GM19395 (cell line): ENCODE data around the gene CARNS1.
A peak's percentile ranks its signal among the peaks of the same experiment; 100 is the strongest.
"Not testable (repeated sequence)": the region's sequence is repeated elsewhere in the genome, so short reads cannot be mapped to it uniquely, and the experiment has no call there.

Experiments used
- ATAC-seq: cut with Tn5 transposase; IDR thresholded peaks from one replicate; pipeline ENCODE4 v1.9.1; 2021; ENCODE audit warnings: mild to moderate bottlenecking, moderate library complexity; ENCODE audit not compliant: unreplicated experiment

The CARNS1 gene

GRCh38 chr11:67423891-67424613, 8.6 kb downstream of the CARNS1 start:
- no peak for ATAC-seq

GRCh38 chr11:67427364-67427859, 11.9 kb downstream of the CARNS1 start:
- ATAC-seq: not testable (repeated sequence)

DNA sequence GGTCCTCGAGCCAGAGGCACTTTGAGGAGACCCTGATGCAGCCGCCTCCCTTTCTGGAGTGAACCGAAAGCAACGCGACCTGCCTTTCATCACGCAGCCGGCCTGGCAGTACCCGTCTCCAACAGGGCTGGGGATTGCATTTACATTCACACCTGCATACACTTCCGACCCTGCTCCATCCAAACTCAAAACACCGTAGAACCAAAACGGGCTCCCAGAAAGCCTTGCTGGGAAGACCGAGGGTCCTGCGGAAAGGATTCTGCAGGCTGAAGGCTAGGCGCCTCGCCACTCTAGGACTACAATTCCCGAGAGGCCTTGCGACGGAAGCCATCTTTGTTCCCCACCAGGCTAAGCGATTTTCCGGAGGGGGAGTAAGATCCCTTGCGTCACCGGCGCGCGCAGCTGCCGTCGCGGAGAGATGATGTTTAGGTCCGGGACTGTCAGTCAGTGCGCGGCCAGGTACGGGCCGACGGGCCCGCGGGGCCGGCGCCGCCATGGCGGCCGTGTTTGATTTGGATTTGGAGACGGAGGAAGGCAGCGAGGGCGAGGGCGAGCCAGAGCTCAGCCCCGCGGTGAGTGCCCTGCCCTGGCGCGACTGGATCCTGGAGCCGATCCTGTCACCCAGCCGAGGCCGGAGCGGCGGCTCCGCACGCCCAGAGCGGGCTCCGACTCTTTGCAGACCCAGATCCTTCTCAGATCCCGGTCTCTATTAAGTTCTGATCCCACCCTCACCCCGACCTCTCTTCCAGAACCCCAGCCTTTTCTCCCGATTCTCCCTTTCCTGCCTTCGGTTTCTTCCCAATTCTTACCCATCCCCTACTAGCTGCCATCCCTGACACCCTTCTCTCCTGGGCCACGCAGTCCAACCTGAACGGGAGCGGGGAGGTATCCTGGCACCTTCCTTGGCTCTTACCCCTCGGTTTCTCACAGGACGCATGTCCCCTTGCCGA, 12.8 kb downstream of the CARNS1 start, which contains the start of gene RPS6KB2:
TSS of gene RPS6KB2 (plus strand) at position 443 of the 950 bp plus-strand sequence. CDS start at position 495, 52 bp downstream.
- ATAC-seq: peak; percentile 70

DNA sequence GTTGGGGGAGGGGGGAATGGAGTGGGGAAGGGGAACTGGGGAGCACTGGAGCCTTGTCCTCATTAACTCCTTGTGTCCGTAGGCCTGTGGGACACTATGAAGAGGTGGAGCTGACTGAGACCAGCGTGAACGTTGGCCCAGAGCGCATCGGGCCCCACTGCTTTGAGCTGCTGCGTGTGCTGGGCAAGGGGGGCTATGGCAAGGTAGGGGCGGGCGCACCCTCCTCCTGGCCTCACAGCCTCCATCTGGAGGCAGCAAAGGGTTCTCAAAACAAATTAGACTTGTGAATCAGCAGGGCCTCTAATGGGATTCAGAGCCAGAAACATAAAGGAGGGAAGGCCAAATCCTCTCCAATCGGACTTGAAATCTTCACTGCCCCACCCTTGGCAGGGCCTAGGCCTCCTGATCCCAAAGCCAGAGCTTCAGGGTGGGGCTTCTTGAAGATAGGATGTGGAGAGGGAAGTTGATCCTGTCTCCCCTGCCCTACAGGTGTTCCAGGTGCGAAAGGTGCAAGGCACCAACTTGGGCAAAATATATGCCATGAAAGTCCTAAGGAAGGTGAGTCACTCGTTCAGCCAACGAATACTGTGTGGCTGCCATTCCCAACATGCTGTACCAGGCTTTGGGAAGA, 13.7 kb downstream of the CARNS1 start:
- ATAC-seq: no peak

DNA sequence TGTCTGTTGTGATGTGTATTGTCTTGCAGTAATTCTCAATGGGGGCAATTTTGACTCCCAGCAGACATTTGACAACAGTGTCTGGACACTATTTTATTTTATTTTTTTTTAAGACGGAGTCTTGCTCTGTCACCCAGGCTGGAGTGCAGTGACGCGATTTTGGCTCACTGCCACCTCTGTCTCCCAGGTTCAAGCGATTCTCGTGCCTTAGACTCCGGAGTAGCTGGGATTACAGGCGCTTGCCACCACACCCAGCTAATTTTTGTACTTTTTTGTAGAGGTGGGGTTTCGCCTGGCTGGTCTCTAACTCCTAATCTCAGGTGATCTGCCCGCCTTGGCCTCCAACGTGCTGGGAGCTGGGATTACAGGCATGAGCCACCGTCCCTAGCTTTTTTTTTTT, 14.2 kb downstream of the CARNS1 start:
- no peak for ATAC-seq

GRCh38 chr11:67431346-67432249, 16.1 kb downstream of the CARNS1 start:
- ATAC-seq: no peak

DNA sequence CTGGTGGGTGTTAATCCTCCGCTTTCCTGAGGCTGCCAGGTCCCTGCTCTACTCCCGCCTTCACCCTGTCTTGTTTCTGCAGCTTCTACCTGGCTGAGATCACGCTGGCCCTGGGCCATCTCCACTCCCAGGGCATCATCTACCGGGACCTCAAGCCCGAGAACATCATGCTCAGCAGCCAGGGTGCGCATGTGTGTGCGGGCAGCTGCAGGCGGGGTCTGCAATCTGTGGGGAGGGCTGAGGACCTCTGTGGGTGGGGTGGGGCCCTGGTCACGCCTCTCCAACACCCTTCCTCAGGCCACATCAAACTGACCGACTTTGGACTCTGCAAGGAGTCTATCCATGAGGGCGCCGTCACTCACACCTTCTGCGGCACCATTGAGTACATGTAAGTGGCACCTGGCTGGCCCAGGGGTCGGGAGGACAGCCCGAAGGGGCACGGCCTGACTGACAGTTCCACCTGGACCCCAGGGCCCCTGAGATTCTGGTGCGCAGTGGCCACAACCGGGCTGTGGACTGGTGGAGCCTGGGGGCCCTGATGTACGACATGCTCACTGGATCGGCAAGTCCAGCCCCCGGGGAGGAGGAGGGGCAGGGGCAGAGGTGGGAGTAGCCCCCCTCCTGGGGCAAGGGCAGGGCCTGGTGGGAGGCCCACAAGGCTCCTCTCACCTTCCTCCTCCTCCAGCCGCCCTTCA, 17.3 kb downstream of the CARNS1 start:
- no peak for ATAC-seq

DNA sequence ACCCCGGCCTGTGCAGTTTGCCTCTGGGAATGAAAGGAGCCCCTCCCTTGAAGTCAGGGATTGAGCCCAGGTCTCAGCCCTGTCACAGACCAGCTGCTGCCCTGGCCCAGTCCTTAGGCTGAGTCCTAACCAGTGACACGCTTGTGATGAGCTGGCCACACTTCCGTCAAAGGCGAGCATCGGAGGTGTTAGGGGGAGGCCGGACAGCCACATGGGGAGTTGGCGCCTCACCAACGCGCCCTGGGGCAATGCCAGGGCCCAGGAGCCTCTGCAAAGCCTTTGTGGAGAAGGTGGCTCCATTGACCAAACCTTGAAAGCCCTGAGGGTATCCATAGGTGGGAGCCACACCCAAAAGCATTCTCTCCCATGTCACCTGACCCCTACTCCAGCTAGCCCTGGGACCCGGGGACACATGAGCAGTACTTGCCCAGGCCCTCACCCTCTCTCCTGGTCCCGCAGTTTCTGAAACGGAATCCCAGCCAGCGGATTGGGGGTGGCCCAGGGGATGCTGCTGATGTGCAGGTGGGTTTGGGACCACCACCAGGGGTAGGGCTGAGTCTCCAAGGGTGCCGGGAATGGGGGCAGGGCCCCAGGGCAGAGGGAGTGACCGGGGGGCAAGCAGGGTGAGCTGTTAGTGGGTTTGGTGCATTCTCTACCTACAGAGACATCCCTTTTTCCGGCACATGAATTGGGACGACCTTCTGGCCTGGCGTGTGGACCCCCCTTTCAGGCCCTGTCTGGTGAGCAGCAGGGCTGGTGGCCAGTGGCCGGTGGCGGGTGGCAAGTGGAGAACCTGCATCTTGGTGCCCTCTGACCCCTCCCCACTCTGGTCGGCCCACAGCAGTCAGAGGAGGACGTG, 18.3 kb downstream of the CARNS1 start:
- ATAC-seq: no peak

GRCh38 chr11:67434395-67434881, 19.0 kb downstream of the CARNS1 start:
- ATAC-seq: no peak

DNA sequence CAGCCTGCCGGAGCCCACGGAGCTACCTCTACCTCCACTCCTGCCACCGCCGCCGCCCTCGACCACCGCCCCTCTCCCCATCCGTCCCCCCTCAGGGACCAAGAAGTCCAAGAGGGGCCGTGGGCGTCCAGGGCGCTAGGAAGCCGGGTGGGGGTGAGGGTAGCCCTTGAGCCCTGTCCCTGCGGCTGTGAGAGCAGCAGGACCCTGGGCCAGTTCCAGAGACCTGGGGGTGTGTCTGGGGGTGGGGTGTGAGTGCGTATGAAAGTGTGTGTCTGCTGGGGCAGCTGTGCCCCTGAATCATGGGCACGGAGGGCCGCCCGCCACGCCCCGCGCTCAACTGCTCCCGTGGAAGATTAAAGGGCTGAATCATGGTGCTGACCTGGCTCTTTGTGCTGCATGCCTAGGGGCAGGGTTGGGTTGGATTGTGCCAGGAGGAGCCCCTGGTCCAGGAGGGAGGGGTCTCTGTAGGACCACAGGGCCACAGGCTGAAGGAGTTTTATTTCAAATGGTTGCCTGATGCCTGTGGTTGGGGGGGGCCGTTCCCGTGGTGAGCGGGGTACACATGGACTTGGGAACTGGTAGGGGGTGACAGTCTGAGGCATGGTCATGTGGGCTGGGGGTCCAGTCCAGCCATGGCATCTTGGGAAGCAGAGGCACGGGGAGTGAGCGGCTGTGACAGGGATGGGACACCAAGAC, 19.7 kb downstream of the CARNS1 start:
- no peak for ATAC-seq

- no peak for ATAC-seq
Observed at GRCh38 chr11:67435727-67436458, 20.4 kb downstream of the CARNS1 start.

GRCh38 chr11:67436459-67437081, 21.1 kb downstream of the CARNS1 start:
- ATAC-seq: peak; percentile 45

- no peak for ATAC-seq
Observed at GRCh38 chr11:67437082-67437808, 21.8 kb downstream of the CARNS1 start, which contains the start of gene PTPRCAP. PTPRCAP (minus strand) TSS chr11:67437682; CDS start chr11:67437619, 63 bp downstream.

GRCh38 chr11:67437809-67438157, 22.3 kb downstream of the CARNS1 start:
- no peak for ATAC-seq

GRCh38 chr11:67438158-67438902, 22.9 kb downstream of the CARNS1 start:
- ATAC-seq: no peak
